GM19023 (cell line): Measurements from ENCODE around the gene C12orf43.

ENCODE experiments used
- ATAC-seq: cut with Tn5 transposase; IDR thresholded peaks from one replicate; pipeline ENCODE4 v1.9.1; 2021; ENCODE audit warnings: mild to moderate bottlenecking, moderate library complexity; ENCODE audit not compliant: unreplicated experiment

Gene C12orf43

GRCh38 chr12:120979220-120979861 is 36.9 kb downstream of the C12orf43 start:
- no peak for ATAC-seq

DNA sequence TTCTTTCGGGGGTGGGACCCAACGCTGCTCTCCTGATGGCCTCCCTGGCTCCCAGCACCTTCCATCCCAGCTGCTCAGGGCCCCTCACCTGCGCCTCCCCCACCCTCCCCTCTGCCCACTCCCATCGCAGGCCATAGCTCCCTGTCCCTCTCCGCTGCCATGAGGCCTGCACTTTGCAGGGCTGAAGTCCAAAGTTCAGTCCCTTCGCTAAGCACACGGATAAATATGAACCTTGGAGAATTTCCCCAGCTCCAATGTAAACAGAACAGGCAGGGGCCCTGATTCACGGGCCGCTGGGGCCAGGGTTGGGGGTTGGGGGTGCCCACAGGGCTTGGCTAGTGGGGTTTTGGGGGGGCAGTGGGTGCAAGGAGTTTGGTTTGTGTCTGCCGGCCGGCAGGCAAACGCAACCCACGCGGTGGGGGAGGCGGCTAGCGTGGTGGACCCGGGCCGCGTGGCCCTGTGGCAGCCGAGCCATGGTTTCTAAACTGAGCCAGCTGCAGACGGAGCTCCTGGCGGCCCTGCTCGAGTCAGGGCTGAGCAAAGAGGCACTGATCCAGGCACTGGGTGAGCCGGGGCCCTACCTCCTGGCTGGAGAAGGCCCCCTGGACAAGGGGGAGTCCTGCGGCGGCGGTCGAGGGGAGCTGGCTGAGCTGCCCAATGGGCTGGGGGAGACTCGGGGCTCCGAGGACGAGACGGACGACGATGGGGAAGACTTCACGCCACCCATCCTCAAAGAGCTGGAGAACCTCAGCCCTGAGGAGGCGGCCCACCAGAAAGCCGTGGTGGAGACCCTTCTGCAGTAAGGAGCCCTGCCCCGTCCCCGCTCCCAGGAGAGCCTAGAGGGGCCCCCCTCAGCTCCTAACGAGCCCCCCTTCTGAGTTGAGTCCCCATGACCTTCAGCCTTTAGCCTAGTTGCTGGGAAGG is 37.7 kb downstream of the C12orf43 start, which contains the start of gene HNF1A:
HNF1A (plus strand) TSS at position 248 of the 924 bp plus-strand sequence; CDS start at position 474, 226 bp downstream.
- no peak for ATAC-seq

GRCh38 chr12:120977531-120978295 is 38.6 kb downstream of the C12orf43 start:
- no peak for ATAC-seq

- no peak for ATAC-seq
These were observed 43.3 kb downstream of the C12orf43 start for GRCh38 chr12:120972870-120973543.

- no peak for ATAC-seq
These were observed 44.7 kb downstream of the C12orf43 start for GRCh38 chr12:120971299-120972180.

GRCh38 chr12:120970310-120970709 is 46.0 kb downstream of the C12orf43 start:
- no peak for ATAC-seq

- ATAC-seq: no peak
These were observed 50.7 kb downstream of the C12orf43 start for GRCh38 chr12:120965534-120966091.

DNA sequence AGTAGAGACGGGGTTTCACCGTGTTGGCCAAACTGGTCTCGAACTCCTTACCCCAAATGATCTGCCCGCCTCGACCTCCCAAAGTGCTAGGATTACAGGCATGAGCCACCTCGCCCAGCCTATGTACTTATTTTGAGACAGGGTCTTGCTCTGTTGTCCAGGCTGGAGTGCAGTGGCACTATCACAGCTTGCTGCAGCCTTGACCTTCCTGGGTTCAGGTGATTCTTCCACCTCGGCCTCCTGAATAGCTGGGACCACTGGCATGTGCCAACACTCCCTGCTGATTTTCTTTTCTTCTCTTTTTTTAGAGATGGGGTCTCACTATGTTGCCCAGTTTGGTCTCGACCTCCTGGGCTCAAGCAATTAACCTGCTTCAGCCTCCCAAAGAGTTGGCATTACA is 52.0 kb downstream of the C12orf43 start:
- no peak for ATAC-seq

DNA sequence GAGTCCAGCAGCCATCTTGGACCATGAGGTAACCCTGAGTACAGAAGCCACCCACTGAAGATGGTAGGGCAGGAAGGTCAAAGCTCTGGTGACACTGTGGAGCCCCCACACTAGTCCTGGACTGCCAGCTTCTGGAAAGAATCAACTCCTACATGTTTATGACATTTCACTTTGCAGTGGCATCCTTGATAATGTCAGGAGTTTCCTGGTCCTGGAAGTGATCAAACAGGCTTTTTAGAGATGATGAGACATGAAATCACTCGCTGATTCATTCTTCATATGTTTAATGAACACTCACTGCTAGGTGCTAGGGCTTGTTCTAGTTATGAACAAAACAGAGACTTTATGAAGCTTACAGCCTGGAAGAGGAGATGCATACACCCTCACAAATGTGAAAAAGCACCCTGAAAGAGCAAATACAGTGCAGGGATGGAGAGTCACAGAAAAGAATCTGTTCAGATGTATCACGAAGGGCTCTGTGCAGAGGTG is 53.7 kb downstream of the C12orf43 start:
- no peak for ATAC-seq

DNA sequence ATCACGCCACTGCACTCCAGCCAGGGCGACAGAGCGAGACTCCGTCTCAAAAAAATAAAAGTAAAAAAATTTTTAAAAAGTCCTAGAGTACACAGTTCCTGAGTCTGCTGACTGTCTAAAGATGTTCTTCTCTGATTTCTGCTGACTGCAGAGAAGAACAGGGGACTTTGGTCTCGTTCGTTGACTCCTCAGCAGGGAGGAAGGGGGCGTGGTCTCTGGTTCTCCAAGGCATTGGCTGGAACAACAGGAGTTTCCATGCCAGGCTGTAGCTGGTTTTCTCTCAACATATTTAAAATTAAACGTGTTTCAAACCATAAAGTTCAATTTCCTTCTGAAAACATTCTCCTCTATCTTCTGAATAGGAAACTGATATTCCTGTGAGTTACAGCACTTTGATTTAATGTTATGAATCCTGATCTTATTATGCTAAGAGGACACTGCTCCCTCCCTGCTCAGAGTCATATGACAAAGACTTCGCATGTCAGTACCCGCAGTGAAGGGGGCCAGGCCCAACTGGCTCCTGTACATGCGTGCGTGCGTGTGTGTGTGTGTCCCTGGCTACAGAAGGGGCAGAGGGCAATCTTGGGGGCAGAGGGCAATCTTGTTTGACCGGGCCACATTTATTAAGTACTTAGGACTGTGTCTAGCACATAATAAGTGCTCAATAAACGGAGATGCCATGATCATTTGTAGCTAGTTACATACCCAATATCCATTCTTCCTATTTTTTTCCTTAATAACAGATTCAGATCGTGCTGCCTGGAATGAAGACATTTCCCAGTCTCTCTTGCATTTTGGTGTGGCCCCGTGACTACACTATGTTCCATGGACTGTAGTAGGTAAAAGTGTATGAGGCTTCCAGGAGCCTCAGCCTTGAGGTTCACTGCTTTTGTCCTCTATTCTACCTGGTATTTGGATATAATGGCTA is 54.4 kb downstream of the C12orf43 start:
- ATAC-seq: no peak

GRCh38 chr12:120960657-120961056 is 55.6 kb downstream of the C12orf43 start:
- ATAC-seq: no peak

- no peak for ATAC-seq
These were observed 57.0 kb downstream of the C12orf43 start for GRCh38 chr12:120959111-120959878.

GRCh38 chr12:120956579-120957300 is 59.5 kb downstream of the C12orf43 start:
- no peak for ATAC-seq

GRCh38 chr12:120955232-120955631 is 61.1 kb downstream of the C12orf43 start:
- no peak for ATAC-seq

- ATAC-seq: no peak
These were observed 65.5 kb downstream of the C12orf43 start for GRCh38 chr12:120950807-120951206.
